HG03469 (cell line): ENCODE data around the gene MX2.

ENCODE experiments used
- ATAC-seq: cut with Tn5 transposase; IDR thresholded peaks from one replicate; pipeline ENCODE4 v1.9.1; 2021; ENCODE audit warnings: mild to moderate bottlenecking, moderate library complexity, moderate number of reproducible peaks; ENCODE audit not compliant: unreplicated experiment

Gene MX2

GRCh38 chr21:41378849-41379248 lies 17.0 kb downstream of the MX2 start:
- ATAC-seq: no peak

GRCh38 chr21:41379901-41380300 lies 18.1 kb downstream of the MX2 start:
- ATAC-seq: no peak

- no peak for ATAC-seq
Observed at GRCh38 chr21:41381731-41382130, 19.9 kb downstream of the MX2 start.

- no peak for ATAC-seq
Observed at GRCh38 chr21:41387042-41387819, 25.4 kb downstream of the MX2 start.

- no peak for ATAC-seq
Observed at GRCh38 chr21:41387824-41388223, 26.0 kb downstream of the MX2 start.

GRCh38 chr21:41388259-41388658 lies 26.4 kb downstream of the MX2 start:
- ATAC-seq: no peak

- no peak for ATAC-seq
Observed at GRCh38 chr21:41390043-41390639, 28.3 kb downstream of the MX2 start.

- no peak for ATAC-seq
Observed at GRCh38 chr21:41393876-41394465, 32.1 kb downstream of the MX2 start.

GRCh38 chr21:41396558-41397075 lies 34.8 kb downstream of the MX2 start:
- no peak for ATAC-seq

- no peak for ATAC-seq
Observed at GRCh38 chr21:41397471-41397891, 35.7 kb downstream of the MX2 start.

GRCh38 chr21:41398251-41398650 lies 36.4 kb downstream of the MX2 start:
- ATAC-seq: no peak

- ATAC-seq: no peak
Observed at GRCh38 chr21:41398831-41399230, 37.0 kb downstream of the MX2 start.

GRCh38 chr21:41399246-41399800 lies 37.5 kb downstream of the MX2 start:
- ATAC-seq: no peak

GRCh38 chr21:41402231-41402630 lies 40.4 kb downstream of the MX2 start:
- no peak for ATAC-seq

GRCh38 chr21:41402796-41403195 lies 41.0 kb downstream of the MX2 start:
- no peak for ATAC-seq

GRCh38 chr21:41403331-41403730 lies 41.5 kb downstream of the MX2 start:
- ATAC-seq: no peak

GRCh38 chr21:41403966-41404365 lies 42.1 kb downstream of the MX2 start:
- ATAC-seq: no peak

- no peak for ATAC-seq
Observed at GRCh38 chr21:41405321-41405720, 43.5 kb downstream of the MX2 start.

- ATAC-seq: no peak
Observed at GRCh38 chr21:41406340-41406739, 44.5 kb downstream of the MX2 start.

GRCh38 chr21:41407541-41408460 lies 46.0 kb downstream of the MX2 start:
- ATAC-seq: no peak

- ATAC-seq: no peak
Observed at GRCh38 chr21:41410361-41410760, 48.5 kb downstream of the MX2 start.
